Limb (tissue), 2 donors: ENCODE measurements around the gene TSPY8.
"Not testable (repeated sequence)": the region's sequence is repeated elsewhere in the genome, so short reads cannot be mapped to it uniquely, and the experiment has no call there.

Source experiments
- DNase-seq, 2 donors: peaks; one replicate each; pipeline ENCODE4 v3.0.0-alpha.2; 2016; ENCODE audit errors: extremely low spot score in 2 of 2

Gene TSPY8

GRCh38 chrY:9357497-9357896, at the start of gene TSPY8:
TSS of gene TSPY8 (plus strand) at chrY:9357797. CDS start at chrY:9357843, 46 bp downstream.
- not testable (repeated sequence) for DNase-seq

GRCh38 chrY:9320996-9321395, 36.6 kb upstream of the TSPY8 start:
- DNase-seq = no peak

GRCh38 chrY:9337164-9337563, 20.4 kb upstream of the TSPY8 start, which contains the start of gene TSPY4:
TSS of gene TSPY4 (plus strand) at chrY:9337464. CDS start at chrY:9337510, 46 bp downstream.
- DNase-seq = not testable (repeated sequence)

GRCh38 chrY:9396527-9396926, 38.9 kb downstream of the TSPY8 start:
- not testable (repeated sequence) for DNase-seq

- DNase-seq = not testable (repeated sequence)
Observed at GRCh38 chrY:9398121-9398520, 40.5 kb downstream of the TSPY8 start, which contains the start of gene TSPY3. TSS of gene TSPY3 (plus strand) at chrY:9398421. CDS start at chrY:9398467, 46 bp downstream.
